Esophagus muscularis mucosa (tissue), 4 donors: ENCODE measurements around the gene CRB1. TPM values are rescaled to one million over a fixed set of nuclear protein-coding genes. Genes with fewer than 3 reads are reported as not detected.

Source experiments
- DNase-seq: peaks from one replicate; pipeline ENCODE4 v3.0.0-alpha.2; 2017; ENCODE audit errors: extremely low spot score
- H3K27ac ChIP-seq, 4 donors: fragments of 200-600 bp; sonication (generic); replicated peaks in 1 of 4; 1 replicate in 3 of 4; 2 replicates in 1 of 4; pipeline ENCODE4 v1.5.1; 2016 to 2019; ENCODE audit warnings: mild to moderate bottlenecking in 1 of 4
- H3K27me3 ChIP-seq, 4 donors: fragments of 200-600 bp; sonication (generic); one replicate each; pipeline versions ENCODE4 v1.5.1 to v1.6.0; 2016 to 2019
- H3K36me3 ChIP-seq, 4 donors: fragments of 200-600 bp; sonication (generic); one replicate each; pipeline ENCODE4 v1.5.1; 2016 to 2019
- H3K4me1 ChIP-seq, 4 donors: fragments of 200-600 bp; sonication (generic); one replicate each; pipeline ENCODE4 v1.5.1; 2016 to 2019
- H3K4me3 ChIP-seq, 4 donors: fragments of 200-600 bp; sonication (generic); 1 replicate in 2 of 4; 2 replicates in 2 of 4; pipeline ENCODE4 v1.5.1; 2016 to 2019; ENCODE audit warnings: mild to moderate bottlenecking in 4 of 4, moderate library complexity in 1 of 4
- H3K9me3 ChIP-seq, 4 donors: fragments of 200-600 bp; sonication (generic); 1 replicate in 3 of 4; 2 replicates in 1 of 4; pipeline ENCODE4 v1.5.1; 2016 to 2019
- CTCF ChIP-seq, 3 experiments: fragments of 200-600 bp in 2 of 3; fragments of 450-650 bp in 1 of 3; sonication (generic) in 2 of 3; IDR thresholded peaks; one replicate each; pipeline ENCODE4 v1.5.1; 2017 to 2019; ENCODE audit warnings: antibody characterized with exemption in 3 of 3, mild to moderate bottlenecking in 2 of 3, moderate library complexity in 1 of 3
- EP300 ChIP-seq: sonication (generic); formaldehyde crosslinking; IDR thresholded peaks from one replicate; pipeline ENCODE4 v1.6.1; 2017; ENCODE audit warnings: antibody characterized with exemption
- POLR2A ChIP-seq: fragments of 450-650 bp; IDR thresholded peaks from one replicate; pipeline ENCODE4 v1.6.1; 2017; ENCODE audit warnings: antibody characterized with exemption, moderate library complexity, mild to moderate bottlenecking, low read depth
- POLR2AphosphoS5 ChIP-seq, 2 donors: sonication (generic); formaldehyde crosslinking; IDR thresholded peaks; one replicate each; pipeline ENCODE4 v1.6.1; 2017; ENCODE audit warnings: antibody characterized with exemption in 2 of 2
- WGBS: methylation state at CpG from one replicate; pipeline ENCODE4 v1.1.5; 2018; 5-methylcytosine and 5-hydroxymethylcytosine counted together
- intact Hi-C: fragments of 100-400 bp; cut with DNase I; formaldehyde crosslinking; loops from one replicate; pipeline ENCODE4 v1.15.1; 2023
- total RNA-seq, 4 donors: library from RNA; depleted of rRNA; stranded (reverse); fragments of >200 nt; gene quantifications; one replicate each; pipeline versions ENCODE4 v1.1.0 to v1.2.1, GENCODE V29; 2016

CRB1 gene
- total RNA-seq, 4 donors from 2014 or later, result 0.23 to 0.83 (median 0.38) TPM

GRCh38 chr1:197435224-197435623 is 167.2 kb downstream of the CRB1 start:
- no peak overlapping the region for H3K27ac ChIP-seq
- WGBS, result 63% methylated on average over 1 of the region's 1 CpG
- no peaks in the 10 kb centered on the region for H3K27me3 ChIP-seq
- H3K9me3 ChIP-seq, result no peaks in the 10 kb centered on the region
- DNase-seq, result no peak
- intact Hi-C loops, result no loop called here
- H3K4me1 ChIP-seq, result no peaks in the 10 kb centered on the region
- no peaks in the 10 kb centered on the region for H3K36me3 ChIP-seq
- no peak overlapping the region for H3K4me3 ChIP-seq
- TF ChIP-seq POLR2A (no peak), EP300 (no peak), CTCF (IDR thresholded peaks at IDR 0.05) (no peak), POLR2AphosphoS5 (IDR thresholded peaks at IDR 0.05) (no peak)

GRCh38 chr1:197437601-197438000 is 169.5 kb downstream of the CRB1 start:
- WGBS, result 99% methylated on average over 3 of the region's 3 CpGs
- H3K27me3 ChIP-seq, result no peaks in the 10 kb centered on the region
- no peak overlapping the region for H3K27ac ChIP-seq
- no peak overlapping the region for H3K4me3 ChIP-seq
- H3K4me1 ChIP-seq, result peaks cover 0 to 18% (median 5%) of the 10 kb centered on the region in 4 donors
- no peak for DNase-seq
- intact Hi-C loops, result no loop called here
- no peaks in the 10 kb centered on the region for H3K9me3 ChIP-seq
- no peak for TF ChIP-seq CTCF (IDR thresholded peaks at IDR 0.05)
- TF ChIP-seq POLR2A, result no peak
- TF ChIP-seq EP300, result no peak
- TF ChIP-seq POLR2AphosphoS5 (IDR thresholded peaks at IDR 0.05), result no peak
- H3K36me3 ChIP-seq, result no peaks in the 10 kb centered on the region

- DNase-seq, result no peak
- H3K36me3 ChIP-seq, result no peaks in the 10 kb centered on the region
- H3K4me3 ChIP-seq, result no peak overlapping the region
- H3K4me1 ChIP-seq, result peaks cover 0 to 21% (median 5%) of the 10 kb centered on the region in 4 donors
- no peaks in the 10 kb centered on the region for H3K9me3 ChIP-seq
- intact Hi-C loops, result no loop called here
- TF ChIP-seq POLR2AphosphoS5 (IDR thresholded peaks at IDR 0.05) (no peak), CTCF (IDR thresholded peaks at IDR 0.05) (no peak), POLR2A (no peak), EP300 (no peak)
- no peak overlapping the region for H3K27ac ChIP-seq
- 38% methylated on average over 3 of the region's 3 CpGs for WGBS
- no peaks in the 10 kb centered on the region for H3K27me3 ChIP-seq
Measured at GRCh38 chr1:197438010-197438790, 170.1 kb downstream of the CRB1 start.

- TF ChIP-seq POLR2A (no peak), POLR2AphosphoS5 (IDR thresholded peaks at IDR 0.05) (no peak), EP300 (no peak), CTCF (IDR thresholded peaks at IDR 0.05) (no peak)
- intact Hi-C loops, result no loop called here
- no peak overlapping the region for H3K4me3 ChIP-seq
- H3K27ac ChIP-seq, result no peak overlapping the region
- WGBS, result 79% methylated on average over 4 of the region's 4 CpGs
- H3K36me3 ChIP-seq, result no peaks in the 10 kb centered on the region
- no peak for DNase-seq
- H3K27me3 ChIP-seq, result no peaks in the 10 kb centered on the region
- H3K4me1 ChIP-seq, result peaks cover 0 to 22% (median 5%) of the 10 kb centered on the region in 4 donors
- no peaks in the 10 kb centered on the region for H3K9me3 ChIP-seq
Measured at GRCh38 chr1:197439708-197440280, 171.7 kb downstream of the CRB1 start.
